Measurements from ENCODE around the gene GRM7.

GRM7 gene

GRCh38 chr3:7241584-7242302 lies 380.8 kb downstream of the GRM7 start:
- DNase-seq (ENCODE audit: low read depth in 2 of 2), result no peak

- DNase-seq (ENCODE audit: low read depth in 2 of 2), result no peak
These were observed 381.4 kb downstream of the GRM7 start for GRCh38 chr3:7242303-7242635.

GRCh38 chr3:7249493-7250076 lies 388.7 kb downstream of the GRM7 start:
- DNase-seq (ENCODE audit: low read depth in 2 of 2), result no peak

GRCh38 chr3:7254251-7254650 lies 393.3 kb downstream of the GRM7 start:
- no peak for DNase-seq (ENCODE audit: low read depth in 2 of 2)

GRCh38 chr3:7260975-7261374 lies 400.1 kb downstream of the GRM7 start:
- no peak for DNase-seq (ENCODE audit: low read depth in 2 of 2)

GRCh38 chr3:7263347-7264195 lies 402.7 kb downstream of the GRM7 start:
- no peak for DNase-seq (ENCODE audit: low read depth in 2 of 2)

- no peak for DNase-seq (ENCODE audit: low read depth in 2 of 2)
These were observed 403.2 kb downstream of the GRM7 start for GRCh38 chr3:7264196-7264526.

GRCh38 chr3:7265736-7266135 lies 404.8 kb downstream of the GRM7 start:
- no peak for DNase-seq (ENCODE audit: low read depth in 2 of 2)

- no peak for DNase-seq (ENCODE audit: low read depth in 2 of 2)
These were observed 405.6 kb downstream of the GRM7 start for GRCh38 chr3:7266551-7266950.

- no peak for DNase-seq (ENCODE audit: low read depth in 2 of 2)
These were observed 409.8 kb downstream of the GRM7 start for GRCh38 chr3:7270731-7271130.

GRCh38 chr3:7271631-7272030 lies 410.7 kb downstream of the GRM7 start:
- DNase-seq (ENCODE audit: low read depth in 2 of 2), result no peak

GRCh38 chr3:7272203-7272602 lies 411.3 kb downstream of the GRM7 start:
- DNase-seq (ENCODE audit: low read depth in 2 of 2), result no peak

- no peak for DNase-seq (ENCODE audit: low read depth in 2 of 2)
These were observed 414.5 kb downstream of the GRM7 start for GRCh38 chr3:7275396-7275795.

- DNase-seq (ENCODE audit: low read depth in 2 of 2), result no peak
These were observed 419.4 kb downstream of the GRM7 start for GRCh38 chr3:7280318-7280717.

- no peak for DNase-seq (ENCODE audit: low read depth in 2 of 2)
These were observed 422.1 kb downstream of the GRM7 start for GRCh38 chr3:7282988-7283387.

GRCh38 chr3:7285505-7285904 lies 424.6 kb downstream of the GRM7 start:
- DNase-seq (ENCODE audit: low read depth in 2 of 2), result no peak

GRCh38 chr3:7288133-7288532 lies 427.2 kb downstream of the GRM7 start:
- no peak for DNase-seq (ENCODE audit: low read depth in 2 of 2)

- DNase-seq (ENCODE audit: low read depth in 2 of 2), result no peak
These were observed 428.2 kb downstream of the GRM7 start for GRCh38 chr3:7289121-7289520.

GRCh38 chr3:7290077-7290825 lies 429.3 kb downstream of the GRM7 start:
- DNase-seq (ENCODE audit: low read depth in 2 of 2), result no peak

GRCh38 chr3:7292362-7292761 lies 431.4 kb downstream of the GRM7 start:
- DNase-seq (ENCODE audit: low read depth in 2 of 2), result no peak

- no peak for DNase-seq (ENCODE audit: low read depth in 2 of 2)
These were observed 432.4 kb downstream of the GRM7 start for GRCh38 chr3:7293286-7293685.

- DNase-seq (ENCODE audit: low read depth in 2 of 2), result no peak
These were observed 444.6 kb downstream of the GRM7 start for GRCh38 chr3:7305561-7305960.
